ENCODE data around the gene MUL1.

MUL1 gene

DNA sequence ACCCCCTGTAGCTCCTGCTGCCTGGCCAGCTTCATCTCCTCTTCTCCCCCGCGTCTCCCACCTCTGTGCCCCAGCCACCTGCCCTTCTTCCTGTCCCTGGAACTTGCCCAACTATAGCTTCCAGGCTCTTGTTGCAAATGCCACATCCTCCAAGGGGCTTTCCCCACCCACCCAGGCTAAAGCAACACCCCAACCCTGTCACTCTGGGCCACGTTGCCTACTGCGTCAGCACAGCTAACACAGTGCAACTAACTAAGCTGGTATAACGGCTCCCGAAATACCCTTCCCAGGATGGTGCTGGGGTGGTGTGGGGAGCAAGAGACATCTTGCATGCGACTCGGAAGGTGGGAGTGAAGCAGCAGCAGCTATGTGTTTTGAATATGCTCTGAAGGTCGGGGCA is 41.7 kb downstream of the MUL1 start:
- Histone ChIP-seq H3K36me3 (ENCODE audit: control insufficient read depth in 2 of 2, insufficient read depth in 1 of 2, low read length in 2 of 2) (no peaks in the 10 kb centered on the region), H3K4me3 (ENCODE audit: low read depth, low read length) (no peak overlapping the region), H3K9me3 (ENCODE audit: control insufficient read depth, insufficient read depth, low read depth, low read length) (no peaks in the 10 kb centered on the region), H3K27ac (ENCODE audit: extremely low read depth, low read depth, low read length) (no peak overlapping the region), H3K4me1 (ENCODE audit: control insufficient read depth, insufficient read depth, low read length) (no peaks in the 10 kb centered on the region)
- POLR2A ChIA-PET: no interaction called here
- CTCF ChIA-PET: interaction anchor here (0.6 to 2.2 kb wide), 3 partner anchors 28 to 365 kb away, joined by 3 to 12 read pairs (median 5); no protein-coding TSS in a partner anchor
- no peak for TF ChIP-seq GLI2 (tag by site-specific recombination; IDR thresholded peaks at IDR 0.05; ENCODE audit: borderline replicate concordance, low read depth)
- TF ChIP-seq, protein P1, sequence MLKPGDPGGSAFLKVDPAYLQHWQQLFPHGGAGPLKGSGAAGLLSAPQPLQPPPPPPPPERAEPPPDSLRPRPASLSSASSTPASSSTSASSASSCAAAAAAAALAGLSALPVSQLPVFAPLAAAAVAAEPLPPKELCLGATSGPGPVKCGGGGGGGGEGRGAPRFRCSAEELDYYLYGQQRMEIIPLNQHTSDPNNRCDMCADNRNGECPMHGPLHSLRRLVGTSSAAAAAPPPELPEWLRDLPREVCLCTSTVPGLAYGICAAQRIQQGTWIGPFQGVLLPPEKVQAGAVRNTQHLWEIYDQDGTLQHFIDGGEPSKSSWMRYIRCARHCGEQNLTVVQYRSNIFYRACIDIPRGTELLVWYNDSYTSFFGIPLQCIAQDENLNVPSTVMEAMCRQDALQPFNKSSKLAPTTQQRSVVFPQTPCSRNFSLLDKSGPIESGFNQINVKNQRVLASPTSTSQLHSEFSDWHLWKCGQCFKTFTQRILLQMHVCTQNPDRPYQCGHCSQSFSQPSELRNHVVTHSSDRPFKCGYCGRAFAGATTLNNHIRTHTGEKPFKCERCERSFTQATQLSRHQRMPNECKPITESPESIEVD (tag by site-specific recombination; IDR thresholded peaks at IDR 0.05): no peak
- TF ChIP-seq ZNF133 (tag by site-specific recombination; IDR thresholded peaks at IDR 0.05): no peak
- no peak for TF ChIP-seq ZNF654 (tag by site-specific recombination; IDR thresholded peaks at IDR 0.05; ENCODE audit: low read depth)
- no peak for TF ChIP-seq ZNF501 (tag by site-specific recombination; IDR thresholded peaks at IDR 0.05)
- TF ChIP-seq KLF7 (tag by site-specific recombination; IDR thresholded peaks at IDR 0.05; ENCODE audit: borderline replicate concordance): no peak
- no peak for TF ChIP-seq ZNF10 (tag by site-specific recombination; IDR thresholded peaks at IDR 0.05)
- no peak for TF ChIP-seq KLF16 (tag by site-specific recombination; IDR thresholded peaks at IDR 0.05)
- no peak for TF ChIP-seq OSR2 (tag by site-specific recombination; IDR thresholded peaks at IDR 0.05)
- TF ChIP-seq, protein P2, sequence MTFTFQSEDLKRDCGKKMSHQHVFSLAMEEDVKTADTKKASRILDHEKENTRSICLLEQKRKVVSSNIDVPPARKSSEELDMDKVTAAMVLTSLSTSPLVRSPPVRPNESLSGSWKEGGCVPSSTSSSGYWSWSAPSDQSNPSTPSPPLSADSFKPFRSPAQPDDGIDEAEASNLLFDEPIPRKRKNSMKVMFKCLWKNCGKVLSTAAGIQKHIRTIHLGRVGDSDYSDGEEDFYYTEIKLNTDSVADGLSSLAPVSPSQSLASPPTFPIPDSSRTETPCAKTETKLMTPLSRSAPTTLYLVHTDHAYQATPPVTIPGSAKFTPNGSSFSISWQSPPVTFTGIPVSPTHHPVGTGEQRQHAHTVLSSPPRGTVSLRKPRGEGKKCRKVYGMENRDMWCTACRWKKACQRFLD (tag by site-specific recombination; IDR thresholded peaks at IDR 0.05): no peak
- TF ChIP-seq, protein P3, sequence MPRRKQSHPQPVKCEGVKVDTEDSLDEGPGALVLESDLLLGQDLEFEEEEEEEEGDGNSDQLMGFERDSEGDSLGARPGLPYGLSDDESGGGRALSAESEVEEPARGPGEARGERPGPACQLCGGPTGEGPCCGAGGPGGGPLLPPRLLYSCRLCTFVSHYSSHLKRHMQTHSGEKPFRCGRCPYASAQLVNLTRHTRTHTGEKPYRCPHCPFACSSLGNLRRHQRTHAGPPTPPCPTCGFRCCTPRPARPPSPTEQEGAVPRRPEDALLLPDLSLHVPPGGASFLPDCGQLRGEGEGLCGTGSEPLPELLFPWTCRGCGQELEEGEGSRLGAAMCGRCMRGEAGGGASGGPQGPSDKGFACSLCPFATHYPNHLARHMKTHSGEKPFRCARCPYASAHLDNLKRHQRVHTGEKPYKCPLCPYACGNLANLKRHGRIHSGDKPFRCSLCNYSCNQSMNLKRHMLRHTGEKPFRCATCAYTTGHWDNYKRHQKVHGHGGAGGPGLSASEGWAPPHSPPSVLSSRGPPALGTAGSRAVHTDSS (tag by site-specific recombination; IDR thresholded peaks at IDR 0.05): no peak
- TF ChIP-seq, protein P4, sequence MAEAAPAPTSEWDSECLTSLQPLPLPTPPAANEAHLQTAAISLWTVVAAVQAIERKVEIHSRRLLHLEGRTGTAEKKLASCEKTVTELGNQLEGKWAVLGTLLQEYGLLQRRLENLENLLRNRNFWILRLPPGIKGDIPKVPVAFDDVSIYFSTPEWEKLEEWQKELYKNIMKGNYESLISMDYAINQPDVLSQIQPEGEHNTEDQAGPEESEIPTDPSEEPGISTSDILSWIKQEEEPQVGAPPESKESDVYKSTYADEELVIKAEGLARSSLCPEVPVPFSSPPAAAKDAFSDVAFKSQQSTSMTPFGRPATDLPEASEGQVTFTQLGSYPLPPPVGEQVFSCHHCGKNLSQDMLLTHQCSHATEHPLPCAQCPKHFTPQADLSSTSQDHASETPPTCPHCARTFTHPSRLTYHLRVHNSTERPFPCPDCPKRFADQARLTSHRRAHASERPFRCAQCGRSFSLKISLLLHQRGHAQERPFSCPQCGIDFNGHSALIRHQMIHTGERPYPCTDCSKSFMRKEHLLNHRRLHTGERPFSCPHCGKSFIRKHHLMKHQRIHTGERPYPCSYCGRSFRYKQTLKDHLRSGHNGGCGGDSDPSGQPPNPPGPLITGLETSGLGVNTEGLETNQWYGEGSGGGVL (tag by site-specific recombination; IDR thresholded peaks at IDR 0.05): no peak
- no peak for TF ChIP-seq ZNF391 (tag by site-specific recombination; IDR thresholded peaks at IDR 0.05; ENCODE audit: borderline replicate concordance, low read depth)
- TF ChIP-seq ZIC2 (tag by site-specific recombination; IDR thresholded peaks at IDR 0.05): no peak
- TF ChIP-seq MYNN (tag by site-specific recombination; IDR thresholded peaks at IDR 0.05; ENCODE audit: borderline replicate concordance): no peak
- TF ChIP-seq, protein P5, sequence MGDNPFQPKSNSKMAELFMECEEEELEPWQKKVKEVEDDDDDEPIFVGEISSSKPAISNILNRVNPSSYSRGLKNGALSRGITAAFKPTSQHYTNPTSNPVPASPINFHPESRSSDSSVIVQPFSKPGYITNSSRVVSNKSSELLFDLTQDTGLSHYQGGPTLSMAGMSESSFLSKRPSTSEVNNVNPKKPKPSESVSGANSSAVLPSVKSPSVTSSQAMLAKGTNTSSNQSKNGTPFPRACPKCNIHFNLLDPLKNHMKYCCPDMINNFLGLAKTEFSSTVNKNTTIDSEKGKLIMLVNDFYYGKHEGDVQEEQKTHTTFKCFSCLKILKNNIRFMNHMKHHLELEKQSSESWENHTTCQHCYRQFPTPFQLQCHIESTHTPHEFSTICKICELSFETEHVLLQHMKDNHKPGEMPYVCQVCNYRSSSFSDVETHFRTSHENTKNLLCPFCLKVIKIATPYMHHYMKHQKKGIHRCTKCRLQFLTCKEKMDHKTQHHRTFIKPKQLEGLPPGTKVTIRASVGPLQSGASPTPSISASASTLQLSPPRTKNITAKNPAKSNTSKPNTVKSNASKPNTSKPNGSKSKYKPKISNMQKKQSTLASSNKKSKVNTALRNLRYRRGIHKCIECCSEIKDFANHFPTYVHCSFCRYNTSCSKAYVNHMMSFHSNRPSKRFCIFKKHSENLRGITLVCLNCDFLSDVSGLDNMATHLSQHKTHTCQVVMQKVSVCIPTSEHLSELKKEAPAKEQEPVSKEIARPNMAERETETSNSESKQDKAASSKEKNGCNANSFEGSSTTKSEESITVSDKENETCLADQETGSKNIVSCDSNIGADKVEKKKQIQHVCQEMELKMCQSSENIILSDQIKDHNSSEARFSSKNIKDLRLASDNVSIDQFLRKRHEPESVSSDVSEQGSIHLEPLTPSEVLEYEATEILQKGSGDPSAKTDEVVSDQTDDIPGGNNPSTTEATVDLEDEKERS (tag by site-specific recombination; IDR thresholded peaks at IDR 0.05): no peak
- no peak for TF ChIP-seq ZNF341 (tag by site-specific recombination; IDR thresholded peaks at IDR 0.05; ENCODE audit: low read depth)
- TF ChIP-seq ZFP69B (tag by site-specific recombination; IDR thresholded peaks at IDR 0.05): no peak
- no peak for TF ChIP-seq ZNF521 (tag by site-specific recombination; IDR thresholded peaks at IDR 0.05)
- no peak for TF ChIP-seq ZNF155 (tag by site-specific recombination; IDR thresholded peaks at IDR 0.05)

Measured in HEK293 (cell line).